OCI-LY1 (cell line): ENCODE measurements around the gene TRIM9.

Experiments
- H2AFZ ChIP-seq: fragments of 200-600 bp; sonication (generic), shearing (Covaris generic); 2 replicates; pipeline ENCODE4 v1.6.0; 2014; ENCODE audit warnings: antibody characterized with exemption, mild to moderate bottlenecking, low read length
- H3F3A ChIP-seq: fragments of 200-600 bp; sonication (generic), shearing (Covaris generic); 2 replicates; pipeline ENCODE4 v1.6.0; 2014; ENCODE audit warnings: mild to moderate bottlenecking, antibody characterized with exemption, low read length, moderate library complexity; ENCODE audit not compliant: insufficient read depth
- H3K27ac ChIP-seq: fragments of 200-600 bp; sonication (generic); 2 replicates; pipeline ENCODE4 v1.5.1; 2014; ENCODE audit warnings: low read length, mixed run types, mild to moderate bottlenecking, low read depth; ENCODE audit not compliant: poor library complexity, severe bottlenecking
- H3K27me3 ChIP-seq: fragments of 200-600 bp; sonication (generic); 2 replicates; pipeline ENCODE4 v1.6.0; 2014; ENCODE audit warnings: antibody characterized with exemption, mild to moderate bottlenecking, low read length, moderate library complexity; ENCODE audit not compliant: insufficient read depth
- H3K36me3 ChIP-seq: fragments of 200-600 bp; sonication (generic); 2 replicates; pipeline ENCODE4 v1.6.1; 2014; ENCODE audit warnings: mild to moderate bottlenecking, antibody characterized with exemption, low read length, moderate library complexity, mixed read lengths; ENCODE audit not compliant: insufficient read depth
- H3K4me1 ChIP-seq: fragments of 200-600 bp; sonication (generic); 2 replicates; pipeline ENCODE4 v1.5.1; 2014; ENCODE audit warnings: mild to moderate bottlenecking, low read length, moderate library complexity; ENCODE audit not compliant: insufficient read depth, severe bottlenecking
- H3K4me2 ChIP-seq: fragments of 200-600 bp; sonication (generic), shearing (Covaris generic); 2 replicates; pipeline ENCODE4 v1.6.1; 2014; ENCODE audit warnings: low read length
- H3K4me3 ChIP-seq: fragments of 200-600 bp; sonication (generic); 2 replicates; pipeline ENCODE4 v1.5.1; 2014; ENCODE audit warnings: low read length, low read depth, mild to moderate bottlenecking, mixed read lengths; ENCODE audit not compliant: poor library complexity, severe bottlenecking
- H3K79me2 ChIP-seq: fragments of 200-600 bp; shearing (Covaris generic); 2 replicates; pipeline ENCODE4 v1.6.1; 2016; ENCODE audit warnings: mixed run types, low read length, mixed read lengths; ENCODE audit not compliant: insufficient read depth
- H3K9ac ChIP-seq: fragments of 200-600 bp; sonication (generic), shearing (Covaris generic); 2 replicates; pipeline ENCODE4 v1.6.1; 2014; ENCODE audit warnings: mild to moderate bottlenecking, low read length, mixed read lengths
- H3K9me2 ChIP-seq: fragments of 200-600 bp; sonication (generic), shearing (Covaris generic); 2 replicates; pipeline ENCODE4 v1.6.1; 2014; ENCODE audit warnings: low read depth, mild to moderate bottlenecking, low read length, mixed read lengths
- H3K9me3 ChIP-seq: fragments of 200-600 bp; shearing (Covaris generic); 2 replicates; pipeline ENCODE4 v1.6.1; 2014; ENCODE audit warnings: low read length, mixed read lengths
- H4K20me1 ChIP-seq: fragments of 200-600 bp; sonication (generic), shearing (Covaris generic); 2 replicates; pipeline ENCODE4 v1.6.0; 2016; ENCODE audit warnings: mild to moderate bottlenecking, low read length; ENCODE audit not compliant: insufficient read depth
- EZH2 ChIP-seq: fragments of 200-600 bp; sonication (generic), shearing (Covaris generic); IDR thresholded peaks from 2 replicates; pipeline ENCODE4 v1.8.0; 2017; ENCODE audit warnings: borderline replicate concordance, mixed run types, mild to moderate bottlenecking, antibody characterized with exemption, low read length, moderate library complexity, mixed read lengths
- TF ChIP-seq, protein P1 (sequence below): fragments of 200-600 bp; sonication (generic), shearing (Covaris generic); IDR thresholded peaks from 2 replicates; pipeline ENCODE4 v1.5.1; 2017; ENCODE audit warnings: mild to moderate bottlenecking, antibody characterized with exemption, low read length, moderate library complexity, mixed read lengths

The TRIM9 gene

DNA sequence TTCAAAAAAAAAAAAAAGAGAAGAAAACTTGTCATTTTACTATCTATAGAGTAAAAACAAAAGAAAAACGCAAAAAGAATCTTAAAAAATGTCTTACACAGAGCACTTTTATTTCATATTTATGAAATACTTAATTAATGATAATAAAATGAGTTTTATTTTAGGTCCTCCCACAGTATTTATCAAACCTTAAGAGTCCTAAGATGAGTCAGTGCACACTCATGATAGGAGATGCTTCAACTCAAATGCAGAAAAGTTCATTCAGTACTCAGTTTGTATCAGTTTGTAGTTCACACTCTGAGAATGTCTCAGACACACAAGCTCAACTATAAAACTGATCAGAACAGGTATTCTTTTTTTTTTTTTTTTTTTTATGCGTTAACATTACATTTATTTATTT is 41.7 kb downstream of the TRIM9 start:
- Histone ChIP-seq H3K9me3 (no peaks in the 10 kb centered on the region), H3K27ac (no peak overlapping the region), H3F3A (no peaks in the 10 kb centered on the region), H3K27me3 (no peaks in the 10 kb centered on the region; the same call in 1 of the 2 replicates), H2AFZ (no peak overlapping the region), H3K79me2 (no peaks in the 10 kb centered on the region), H3K9me2 (no peaks in the 10 kb centered on the region), H3K9ac (no peak overlapping the region), H3K4me3 (no peak overlapping the region), H4K20me1 (no peaks in the 10 kb centered on the region), H3K4me1 (no peaks in the 10 kb centered on the region), H3K36me3 (no peaks in the 10 kb centered on the region), H3K4me2 (no peak overlapping the region)
- no peak for TF ChIP-seq EZH2
- TF ChIP-seq, protein P1, sequence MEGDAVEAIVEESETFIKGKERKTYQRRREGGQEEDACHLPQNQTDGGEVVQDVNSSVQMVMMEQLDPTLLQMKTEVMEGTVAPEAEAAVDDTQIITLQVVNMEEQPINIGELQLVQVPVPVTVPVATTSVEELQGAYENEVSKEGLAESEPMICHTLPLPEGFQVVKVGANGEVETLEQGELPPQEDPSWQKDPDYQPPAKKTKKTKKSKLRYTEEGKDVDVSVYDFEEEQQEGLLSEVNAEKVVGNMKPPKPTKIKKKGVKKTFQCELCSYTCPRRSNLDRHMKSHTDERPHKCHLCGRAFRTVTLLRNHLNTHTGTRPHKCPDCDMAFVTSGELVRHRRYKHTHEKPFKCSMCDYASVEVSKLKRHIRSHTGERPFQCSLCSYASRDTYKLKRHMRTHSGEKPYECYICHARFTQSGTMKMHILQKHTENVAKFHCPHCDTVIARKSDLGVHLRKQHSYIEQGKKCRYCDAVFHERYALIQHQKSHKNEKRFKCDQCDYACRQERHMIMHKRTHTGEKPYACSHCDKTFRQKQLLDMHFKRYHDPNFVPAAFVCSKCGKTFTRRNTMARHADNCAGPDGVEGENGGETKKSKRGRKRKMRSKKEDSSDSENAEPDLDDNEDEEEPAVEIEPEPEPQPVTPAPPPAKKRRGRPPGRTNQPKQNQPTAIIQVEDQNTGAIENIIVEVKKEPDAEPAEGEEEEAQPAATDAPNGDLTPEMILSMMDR = no peak

DNA sequence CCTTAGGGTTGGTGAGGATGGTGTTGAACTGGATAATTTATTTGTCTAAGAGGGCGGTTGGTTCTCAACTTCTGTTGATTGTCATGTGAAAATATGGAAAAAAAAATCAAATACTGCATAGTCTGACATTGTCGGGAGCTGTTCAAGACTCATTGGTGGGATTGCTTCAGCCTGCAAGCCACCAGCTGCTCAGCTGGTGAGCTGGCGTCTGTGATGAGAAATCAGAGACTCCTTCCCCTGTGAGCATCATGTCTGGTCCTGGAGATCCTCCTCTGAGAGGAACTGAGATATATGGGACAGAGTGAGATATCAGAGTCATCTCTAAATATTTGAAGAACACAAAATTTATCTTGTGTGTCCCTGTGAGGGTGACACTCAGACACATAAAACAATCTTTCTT is 49.9 kb downstream of the TRIM9 start:
- H3K27me3 ChIP-seq = no peaks in the 10 kb centered on the region
- no peaks in the 10 kb centered on the region for H3K36me3 ChIP-seq
- H3K27ac ChIP-seq = no peak overlapping the region
- TF ChIP-seq, protein P1 = no peak
- no peak for TF ChIP-seq EZH2
- no peak overlapping the region for H3K9ac ChIP-seq
- no peaks in the 10 kb centered on the region for H3K9me2 ChIP-seq
- H3K4me3 ChIP-seq = no peak overlapping the region
- no peaks in the 10 kb centered on the region for H3K4me1 ChIP-seq
- no peak overlapping the region for H3K4me2 ChIP-seq
- no peaks in the 10 kb centered on the region for H3F3A ChIP-seq
- H4K20me1 ChIP-seq = no peaks in the 10 kb centered on the region
- no peaks in the 10 kb centered on the region for H3K79me2 ChIP-seq
- no peak overlapping the region for H2AFZ ChIP-seq
- H3K9me3 ChIP-seq = no peaks in the 10 kb centered on the region

DNA sequence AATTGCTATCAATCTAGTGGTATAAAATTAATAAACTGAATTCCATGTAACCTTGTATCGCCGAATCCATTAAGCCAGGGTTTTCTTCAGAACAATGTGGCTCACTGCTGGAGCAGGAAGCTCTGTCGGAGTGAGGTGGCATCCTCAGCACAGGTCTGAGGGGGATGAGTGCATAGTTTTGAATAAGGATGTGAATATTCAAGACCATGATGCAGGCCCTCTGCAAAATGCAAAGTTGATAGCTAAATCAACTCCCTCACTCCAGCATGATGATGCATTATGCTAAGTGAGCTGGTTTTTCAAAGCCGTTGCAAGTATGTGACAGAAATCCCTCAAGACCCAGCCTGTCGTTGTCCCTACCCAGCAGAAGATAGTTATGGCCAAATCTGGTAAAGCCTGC is 53.0 kb downstream of the TRIM9 start:
- H3K36me3 ChIP-seq = no peaks in the 10 kb centered on the region
- TF ChIP-seq, protein P1 = no peak
- no peak for TF ChIP-seq EZH2
- H3F3A ChIP-seq = no peaks in the 10 kb centered on the region
- no peak overlapping the region for H3K4me2 ChIP-seq
- H3K27me3 ChIP-seq = no peaks in the 10 kb centered on the region
- H3K4me3 ChIP-seq = no peak overlapping the region
- H3K9ac ChIP-seq = no peak overlapping the region
- no peaks in the 10 kb centered on the region for H4K20me1 ChIP-seq
- no peak overlapping the region for H3K27ac ChIP-seq
- H3K9me3 ChIP-seq = no peaks in the 10 kb centered on the region
- no peak overlapping the region for H2AFZ ChIP-seq
- no peaks in the 10 kb centered on the region for H3K79me2 ChIP-seq
- peaks cover 6% of the 10 kb centered on the region for H3K4me1 ChIP-seq
- no peaks in the 10 kb centered on the region for H3K9me2 ChIP-seq
